Ovary (tissue), 9 donors: ENCODE data around the gene MORN5. TPM values are rescaled to one million over a fixed set of nuclear protein-coding genes. Genes with fewer than 3 reads are reported as not detected.

Source experiments
- DNase-seq, 5 donors: peaks; one replicate each; pipeline ENCODE4 v3.0.0-alpha.2; 2019 to 2020
- H3K27ac ChIP-seq, 2 donors: fragments of 200-600 bp; one replicate each; pipeline versions ENCODE4 v1.5.1 to v1.8.0; 2019 to 2022
- H3K27me3 ChIP-seq: fragments of 200-600 bp; one replicate; pipeline ENCODE4 v1.8.0; 2022
- H3K36me3 ChIP-seq: fragments of 200-600 bp; sonication (generic); one replicate; pipeline ENCODE4 v1.5.1; 2019
- H3K4me1 ChIP-seq: one replicate; pipeline ENCODE4 v1.8.1; 2013; ENCODE audit warnings: mild to moderate bottlenecking, moderate library complexity; ENCODE audit not compliant: insufficient read depth
- H3K4me3 ChIP-seq: fragments of 200-600 bp; sonication (generic); one replicate; pipeline ENCODE4 v1.5.1; 2017
- H3K9me3 ChIP-seq, 2 donors: fragments of 200-600 bp in 1 of 2; sonication (generic) in 1 of 2; one replicate each; pipeline versions ENCODE4 v1.5.1 to v1.8.1; 2013 to 2019; ENCODE audit warnings: mild to moderate bottlenecking in 1 of 2, moderate library complexity in 1 of 2
- CTCF ChIP-seq, 3 donors: fragments of 450-650 bp in 2 of 3; fragments of 200-600 bp in 1 of 3; IDR thresholded peaks; one replicate each; pipeline versions ENCODE4 v1.5.1 to v1.8.0; 2016 to 2022; ENCODE audit warnings: antibody characterized with exemption in 3 of 3, mild to moderate bottlenecking in 1 of 3
- EP300 ChIP-seq: sonication (generic); formaldehyde crosslinking; IDR thresholded peaks from one replicate; pipeline ENCODE4 v1.6.1; 2017; ENCODE audit warnings: antibody characterized with exemption
- POLR2A ChIP-seq: fragments of 450-650 bp; IDR thresholded peaks from one replicate; pipeline ENCODE4 v1.6.1; 2017; ENCODE audit warnings: antibody characterized with exemption, mild to moderate bottlenecking, moderate library complexity
- WGBS, 3 donors: extraction: QIAGEN DNeasy Blood & Tissue Kit in 1 of 3; methylation state at CpG; one replicate each; pipeline versions ENCODE4 v1.1.5 to v1.1.7; 2013 to 2017; 5-methylcytosine and 5-hydroxymethylcytosine counted together
- intact Hi-C, 4 donors: fragments of 100-400 bp; cut with DNase I; formaldehyde crosslinking; loops; one replicate each; pipeline versions ENCODE4 v1.11.0 to v1.15.1; 2022 to 2023
- polyA plus RNA-seq, 2 donors: library from polyadenylated mRNA; stranded (reverse); fragments of 200-250 nt in 1 of 2; fragments of 350-450 nt in 1 of 2; fragmentation: Illumina TruSeq in 1 of 2; extraction: RNeasy Lipid Tissue Mini Kit (QIAGEN cat#74804) in 1 of 2; gene quantifications; one replicate each; pipeline ENCODE4 v1.2.3, GENCODE V29; 2013 to 2014
- total RNA-seq, 7 donors: library from RNA; depleted of rRNA in 2 of 7; stranded (reverse); fragments of >200 nt in 2 of 7; fragmentation: NEBNext Ultra II Directional in 3 of 7; extraction: Animal tissue kit (Norgen Biotek cat#: 25700) in 3 of 7; gene quantifications; one replicate each; pipeline versions ENCODE4 v1.1.0 to v1.2.4, GENCODE V29; 2016 to 2023
- donor health status: DM: no; HTN: no; CAD: no; lungs with moderate emphysema.
- donor health status: DM: no; HTN: no; CAD: no.
- donor health status: Bipolar disorder and iron deficiency.
- donor health status: DM: yes; HTN: yes; CAD: no.
- donor health status: DM: no; HTN: no; CAD: no.
- donor health status: DM: yes; HTN: yes; CAD: no.

MORN5 gene
- total and polyA plus RNA-seq, 9 donors: 0.63 to 25.4 (median 1.6) TPM; not detected in 2

DNA sequence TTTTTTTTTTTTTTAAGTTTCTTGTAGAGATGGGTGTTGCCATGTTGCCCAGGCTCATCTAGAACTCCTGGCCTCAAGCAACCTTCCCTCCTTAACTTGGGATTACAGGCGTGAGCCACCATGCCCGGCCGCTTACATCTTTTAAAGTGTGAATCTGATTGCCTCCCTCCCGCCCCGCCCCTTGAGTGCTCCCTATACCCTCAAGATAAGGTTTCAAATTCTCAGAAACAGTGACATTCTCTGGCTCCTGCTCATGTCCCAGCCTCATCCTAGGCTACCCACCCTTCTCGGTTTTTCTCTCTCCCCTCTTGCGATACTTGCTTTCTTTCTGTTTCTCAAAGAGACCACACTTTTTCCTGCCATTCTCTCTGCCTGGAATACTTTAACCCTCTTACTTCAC is 12.4 kb downstream of the MORN5 start:
- intact Hi-C loops: no loop called here
- WGBS, 3 donors: 86 to 87% (median 86%) methylated on average over 7 of the region's 7 CpGs

DNA sequence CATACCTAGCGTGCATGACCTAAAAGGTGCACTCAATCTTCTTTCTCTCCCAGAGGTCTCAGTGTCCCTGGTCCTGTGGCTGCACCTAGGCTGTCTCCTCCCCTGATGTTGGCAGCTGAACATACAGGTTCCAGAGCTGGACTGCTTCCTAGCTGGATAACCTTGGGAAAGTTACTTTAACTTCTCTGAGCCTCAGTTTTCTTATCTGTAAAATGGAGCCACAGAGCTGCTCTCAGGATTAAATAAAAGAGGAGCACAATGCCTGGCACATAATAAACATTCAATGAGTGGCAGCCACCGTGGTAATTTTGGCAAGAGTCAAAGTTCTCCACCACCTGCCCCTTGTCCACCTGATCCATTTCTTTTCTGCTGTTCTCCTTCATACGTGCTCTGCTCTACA is 14.0 kb downstream of the MORN5 start:
- no peaks in the 10 kb centered on the region for H3K4me1 ChIP-seq
- WGBS, 3 donors: 73 to 76% (median 76%) methylated on average over 3 of the region's 3 CpGs
- H3K9me3 ChIP-seq: no peaks in the 10 kb centered on the region
- no peak overlapping the region for H3K27ac ChIP-seq
- no peak overlapping the region for H3K4me3 ChIP-seq
- DNase-seq: no peak
- intact Hi-C loops: no loop called here
- no peaks in the 10 kb centered on the region for H3K27me3 ChIP-seq
- TF ChIP-seq POLR2A (no peak), EP300 (no peak), CTCF (IDR thresholded peaks at IDR 0.05) (no peak)
- no peaks in the 10 kb centered on the region for H3K36me3 ChIP-seq

More for the DNA sequence above, 12.4 kb downstream of the MORN5 start:
- no peak for DNase-seq
- Histone ChIP-seq H3K27ac (no peak overlapping the region), H3K4me3 (no peak overlapping the region), H3K4me1 (no peaks in the 10 kb centered on the region), H3K27me3 (no peaks in the 10 kb centered on the region), H3K9me3 (no peaks in the 10 kb centered on the region), H3K36me3 (no peaks in the 10 kb centered on the region)
- TF ChIP-seq POLR2A (no peak), EP300 (no peak), CTCF (IDR thresholded peaks at IDR 0.05) (no peak)

DNA sequence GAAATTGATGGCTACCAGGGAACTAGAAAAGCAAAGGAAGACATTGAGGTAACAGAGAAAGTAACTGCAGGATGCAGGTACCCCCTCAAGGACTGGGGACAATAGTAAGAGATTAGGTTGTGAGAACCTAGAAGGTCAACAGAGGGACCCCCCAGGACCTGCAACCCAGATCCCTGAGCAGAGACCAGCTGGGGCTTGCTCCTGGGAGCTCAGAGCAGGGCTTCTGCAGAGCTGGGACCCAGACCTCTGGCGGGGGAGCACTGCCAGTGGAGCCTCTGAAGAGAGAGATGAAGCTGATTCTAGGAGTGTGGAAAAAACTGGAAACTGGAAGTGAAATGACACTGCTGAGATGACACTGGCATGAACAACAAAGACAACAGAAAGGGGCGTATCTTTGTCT is 17.2 kb downstream of the MORN5 start:
- intact Hi-C loops: no loop called here
- Histone ChIP-seq H3K4me3 (no peak overlapping the region), H3K27ac (no peak overlapping the region), H3K27me3 (no peaks in the 10 kb centered on the region), H3K9me3 (no peaks in the 10 kb centered on the region), H3K4me1 (no peaks in the 10 kb centered on the region), H3K36me3 (no peaks in the 10 kb centered on the region)
- DNase-seq: no peak
- TF ChIP-seq CTCF (IDR thresholded peaks at IDR 0.05) (no peak), POLR2A (no peak), EP300 (no peak)
- 83 to 91% (median 84%) methylated on average over 2 of the region's 2 CpGs for WGBS, 3 donors

DNA sequence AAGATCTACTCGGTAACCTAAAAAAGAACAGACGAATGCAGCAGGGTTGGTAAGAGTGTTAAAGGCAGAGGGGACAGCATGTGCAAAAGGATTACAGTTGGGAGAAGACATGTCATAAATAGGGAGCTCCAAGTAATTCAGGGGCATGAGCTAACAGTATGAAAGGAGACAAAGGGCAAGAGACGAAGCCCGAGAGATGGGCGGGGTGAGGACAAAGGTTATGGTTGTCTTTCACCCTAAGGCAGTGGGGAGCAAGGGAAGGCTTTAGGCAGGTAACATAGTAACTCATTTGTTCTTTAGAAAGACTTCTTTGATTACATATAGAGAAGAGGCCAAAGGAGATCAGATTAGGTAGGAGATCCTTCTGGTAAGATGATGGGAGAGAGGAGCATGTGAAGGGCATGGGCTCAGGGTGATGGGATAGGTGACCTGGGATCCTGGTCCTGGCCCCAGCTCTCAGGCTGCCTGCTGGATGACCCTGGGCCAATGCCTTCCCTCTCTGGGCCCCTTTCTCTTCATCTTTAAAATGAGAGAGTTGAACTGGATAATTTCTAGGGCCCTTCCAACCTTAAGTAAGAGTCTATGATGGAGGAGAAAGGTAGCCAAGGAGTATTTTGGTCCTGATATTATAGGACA is 19.5 kb downstream of the MORN5 start:
- no peaks in the 10 kb centered on the region for H3K27me3 ChIP-seq
- WGBS, 3 donors: 81 to 85% (median 82%) methylated on average over 5 of the region's 5 CpGs
- TF ChIP-seq CTCF (IDR thresholded peaks at IDR 0.05): no peak
- no peak for TF ChIP-seq EP300
- no peak for TF ChIP-seq POLR2A
- H3K9me3 ChIP-seq: no peaks in the 10 kb centered on the region
- H3K4me1 ChIP-seq: no peaks in the 10 kb centered on the region
- no peak overlapping the region for H3K4me3 ChIP-seq
- DNase-seq: no peak
- H3K36me3 ChIP-seq: no peaks in the 10 kb centered on the region
- intact Hi-C loops: no loop called here
- H3K27ac ChIP-seq: no peak overlapping the region
